CD14-positive monocyte (primary cell): ENCODE measurements around the gene EPB41L2. TPM values are rescaled to one million over a fixed set of nuclear protein-coding genes. Genes with fewer than 3 reads are reported as not detected.
"Not testable (repeated sequence)": the region's sequence is repeated elsewhere in the genome, so short reads cannot be mapped to it uniquely, and the experiment has no call there.

ENCODE experiments used
- DNase-seq, 3 donors: peaks; one replicate each; pipeline ENCODE4 v3.0.0-alpha.2; 2011 to 2022
- H2AFZ ChIP-seq: 2 replicates; pipeline ENCODE4 v1.6.0; 2012; ENCODE audit warnings: mild to moderate bottlenecking, low read depth, low read length, inconsistent platforms; ENCODE audit not compliant: insufficient read depth, poor library complexity, severe bottlenecking
- H3K27ac ChIP-seq, 2 donors: 1 replicate in 1 of 2; 2 replicates in 1 of 2; pipeline ENCODE4 v1.5.1; 2012 to 2013; ENCODE audit warnings: low read length in 2 of 2, control low read depth in 1 of 2, inconsistent platforms in 1 of 2, low read depth in 1 of 2, mild to moderate bottlenecking in 1 of 2
- H3K27me3 ChIP-seq, 2 donors: one replicate each; pipeline versions ENCODE4 v1.6.0 to v1.6.1; 2011 to 2013; ENCODE audit warnings: low read length in 2 of 2; ENCODE audit not compliant: control insufficient read depth in 2 of 2, insufficient read depth in 2 of 2
- H3K36me3 ChIP-seq, 2 donors: replicated peaks in 1 of 2; 1 replicate in 1 of 2; 2 replicates in 1 of 2; pipeline versions ENCODE4 v1.5.1 to v1.6.1; 2012 to 2013; ENCODE audit warnings: low read length in 2 of 2, control low read depth in 1 of 2, inconsistent platforms in 1 of 2, mild to moderate bottlenecking in 1 of 2; ENCODE audit not compliant: insufficient read depth in 2 of 2, control insufficient read depth in 1 of 2
- H3K4me1 ChIP-seq, 2 donors: 1 replicate in 1 of 2; 2 replicates in 1 of 2; pipeline versions ENCODE4 v1.5.1 to v1.6.1; 2012 to 2013; ENCODE audit warnings: low read length in 2 of 2, control low read depth in 1 of 2, inconsistent platforms in 1 of 2, mild to moderate bottlenecking in 1 of 2, moderate library complexity in 1 of 2; ENCODE audit not compliant: insufficient read depth in 2 of 2, control insufficient read depth in 1 of 2
- H3K4me2 ChIP-seq: replicated peaks from 2 replicates; pipeline ENCODE3; 2012; ENCODE audit warnings: low read length, moderate library complexity, mild to moderate bottlenecking; ENCODE audit not compliant: poor library complexity, severe bottlenecking; ENCODE audit errors: extremely low read depth
- H3K4me3 ChIP-seq, 3 experiments: fragments of 200-600 bp in 1 of 3; sonication (generic) in 1 of 3; replicated peaks in 1 of 3; 1 replicate in 2 of 3; 2 replicates in 1 of 3; pipeline ENCODE4 v1.5.1; 2011 to 2013; ENCODE audit warnings: low read length in 3 of 3, mild to moderate bottlenecking in 3 of 3, control low read depth in 2 of 3, low read depth in 2 of 3, inconsistent platforms in 1 of 3, moderate library complexity in 1 of 3
- H3K79me2 ChIP-seq: 2 replicates; pipeline ENCODE4 v1.6.0; 2012; ENCODE audit warnings: mild to moderate bottlenecking, control low read depth, inconsistent platforms, low read length, moderate library complexity; ENCODE audit not compliant: insufficient read depth
- H3K9ac ChIP-seq: 2 replicates; pipeline ENCODE4 v1.6.0; 2017; ENCODE audit warnings: low read length, mild to moderate bottlenecking; ENCODE audit not compliant: insufficient read depth, poor library complexity, severe bottlenecking
- H3K9me3 ChIP-seq, 2 donors: replicated peaks in 1 of 2; 1 replicate in 1 of 2; 2 replicates in 1 of 2; pipeline versions ENCODE4 v1.5.1 to v1.6.1; 2012 to 2013; ENCODE audit warnings: low read length in 2 of 2, control low read depth in 1 of 2; ENCODE audit not compliant: control insufficient read depth in 1 of 2, insufficient read depth in 1 of 2
- H4K20me1 ChIP-seq: 2 replicates; pipeline ENCODE4 v1.6.0; 2012; ENCODE audit warnings: mild to moderate bottlenecking, low read length, control low read depth, moderate library complexity; ENCODE audit not compliant: insufficient read depth
- H3K27ac Mint-ChIP-seq, 7 donors: one replicate each; pipeline ENCODE4 v1.8.0; 2020; ENCODE audit warnings: mild to moderate bottlenecking in 7 of 7, mixed read lengths in 7 of 7, moderate library complexity in 6 of 7, inconsistent platforms in 2 of 7
- H3K27me3 Mint-ChIP-seq, 3 donors: one replicate each; pipeline ENCODE4 v1.8.0; 2021 to 2022; ENCODE audit warnings: low read depth in 3 of 3, mild to moderate bottlenecking in 3 of 3, mixed read lengths in 3 of 3, moderate library complexity in 3 of 3, inconsistent platforms in 1 of 3
- H3K36me3 Mint-ChIP-seq, 2 donors: one replicate each; pipeline ENCODE4 v1.8.0; 2020; ENCODE audit warnings: mixed read lengths in 2 of 2, inconsistent platforms in 1 of 2, mild to moderate bottlenecking in 1 of 2
- H3K4me1 Mint-ChIP-seq: one replicate; pipeline ENCODE4 v1.8.0; 2020; ENCODE audit warnings: mild to moderate bottlenecking, mixed read lengths
- H3K4me3 Mint-ChIP-seq, 2 donors: one replicate each; pipeline ENCODE4 v1.8.0; 2020; ENCODE audit warnings: mild to moderate bottlenecking in 2 of 2, mixed read lengths in 2 of 2, moderate library complexity in 1 of 2
- H3K9me3 Mint-ChIP-seq, 7 donors: one replicate each; pipeline ENCODE4 v1.8.0; 2020 to 2022; ENCODE audit warnings: mixed read lengths in 7 of 7, mild to moderate bottlenecking in 6 of 7, moderate library complexity in 6 of 7, inconsistent platforms in 2 of 7
- CTCF ChIP-seq: fragments of 200-600 bp; IDR thresholded peaks from one replicate; pipeline ENCODE4 v1.8.0; 2022; ENCODE audit warnings: antibody characterized with exemption, mild to moderate bottlenecking
- WGBS: methylation state at CpG from one replicate; pipeline ENCODE4 v1.1.5; 2013; ENCODE audit warnings: missing lambda C conversion rate; ENCODE audit not compliant: insufficient coverage; 5-methylcytosine and 5-hydroxymethylcytosine counted together
- intact Hi-C, 2 donors: fragments of 100-400 bp; cut with micrococcal nuclease; formaldehyde crosslinking; loops; one replicate each; pipeline versions ENCODE4 v1.15.0 to v1.15.1; 2023
- polyA plus RNA-seq, 3 donors: library from polyadenylated mRNA; depleted of rRNA in 1 of 3; unstranded in 2 of 3; stranded (reverse) in 1 of 3; fragments of 300-500 nt in 2 of 3; fragments of >200 nt in 1 of 3; fragmentation: Illumina TruSeq in 2 of 3; gene quantifications; 1 replicate in 2 of 3; 2 replicates in 1 of 3; pipeline ENCODE4 v1.2.3, GENCODE V29; 2012 to 2021

EPB41L2 gene
- polyA plus RNA-seq, 3 donors = 3.4 to 7.2 (median 4.6) TPM

- H2AFZ ChIP-seq = no peak overlapping the region
- Mint-ChIP-seq H3K27me3 (peaks cover 0 to 6% (median 0%) of the 10 kb centered on the region in 3 donors), H3K4me1 (no peaks in the 10 kb centered on the region), H3K27ac (no peak overlapping the region), H3K36me3 (no peaks in the 10 kb centered on the region), H3K9me3 (peaks cover 0 to 6% (median 0%) of the 10 kb centered on the region in 7 donors), H3K4me3 (no peak overlapping the region)
- no peaks in the 10 kb centered on the region for H3K27me3 ChIP-seq
- no peaks in the 10 kb centered on the region for H3K36me3 ChIP-seq
- TF ChIP-seq CTCF = no peak
- 91% methylated on average over 7 of the region's 9 CpGs for WGBS
- intact Hi-C loops = no loop called here
- H3K4me3 ChIP-seq = no peak overlapping the region
- H3K27ac ChIP-seq = no peak overlapping the region
- H3K4me2 ChIP-seq = no peak overlapping the region
- H4K20me1 ChIP-seq = no peaks in the 10 kb centered on the region
- no peaks in the 10 kb centered on the region for H3K79me2 ChIP-seq
- H3K4me1 ChIP-seq = no peaks in the 10 kb centered on the region
- no peak overlapping the region for H3K9ac ChIP-seq
- H3K9me3 ChIP-seq = no peaks in the 10 kb centered on the region
- DNase-seq = no peak
These were observed 252.6 kb downstream of the EPB41L2 start for GRCh38 chr6:130810307-130811030.

DNA sequence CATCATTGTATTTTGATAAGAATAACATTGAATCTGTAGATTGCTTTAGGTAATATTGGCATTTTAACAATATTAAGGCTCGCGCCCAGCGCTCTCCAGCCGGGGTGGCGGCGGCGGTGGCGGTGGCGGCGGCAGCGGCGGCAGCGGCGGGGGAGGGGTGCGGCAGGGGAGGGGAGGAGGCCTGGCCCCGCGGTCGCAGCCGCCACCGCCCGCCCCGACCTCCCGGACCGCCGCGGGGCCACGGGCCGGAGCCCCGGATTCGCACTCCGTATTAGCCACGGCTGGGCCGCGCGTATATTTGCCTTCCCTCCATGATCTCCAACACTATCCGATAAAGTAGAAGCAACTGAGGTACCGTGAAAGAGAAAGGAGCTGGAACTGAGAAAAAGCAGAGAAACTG, 261.7 kb downstream of the EPB41L2 start:
- H3K27me3 Mint-ChIP-seq, H3K4me1 ChIP-seq, H3K9me3 ChIP-seq, H3K36me3 Mint-ChIP-seq, H3K4me2 ChIP-seq, DNase-seq, H3K9ac ChIP-seq, H4K20me1 ChIP-seq, H3K4me1 Mint-ChIP-seq, H3K4me3 ChIP-seq, H3K27me3 ChIP-seq, H3K27ac ChIP-seq, H3K36me3 ChIP-seq, H3K27ac Mint-ChIP-seq, H3K4me3 Mint-ChIP-seq, intact Hi-C loops, H2AFZ ChIP-seq, H3K79me2 ChIP-seq: not testable (repeated sequence)
- WGBS = 100% methylated on average over 21 of the region's 37 CpGs
- peaks cover 4 to 19% (median 8%) of the 10 kb centered on the region in 7 donors for H3K9me3 Mint-ChIP-seq
